Erythroblast (primary cell): ENCODE measurements around the gene NMBR.

Experiments
- GATA1 ChIP-seq: IDR thresholded peaks from 2 replicates; pipeline ENCODE4 v1.6.1; 2011; ENCODE audit warnings: low read depth, mild to moderate bottlenecking, control low read depth, low read length, moderate library complexity
- POLR2A ChIP-seq: IDR thresholded peaks from 2 replicates; pipeline ENCODE4 v1.6.1; 2011; ENCODE audit warnings: mild to moderate bottlenecking, low read length

DNA sequence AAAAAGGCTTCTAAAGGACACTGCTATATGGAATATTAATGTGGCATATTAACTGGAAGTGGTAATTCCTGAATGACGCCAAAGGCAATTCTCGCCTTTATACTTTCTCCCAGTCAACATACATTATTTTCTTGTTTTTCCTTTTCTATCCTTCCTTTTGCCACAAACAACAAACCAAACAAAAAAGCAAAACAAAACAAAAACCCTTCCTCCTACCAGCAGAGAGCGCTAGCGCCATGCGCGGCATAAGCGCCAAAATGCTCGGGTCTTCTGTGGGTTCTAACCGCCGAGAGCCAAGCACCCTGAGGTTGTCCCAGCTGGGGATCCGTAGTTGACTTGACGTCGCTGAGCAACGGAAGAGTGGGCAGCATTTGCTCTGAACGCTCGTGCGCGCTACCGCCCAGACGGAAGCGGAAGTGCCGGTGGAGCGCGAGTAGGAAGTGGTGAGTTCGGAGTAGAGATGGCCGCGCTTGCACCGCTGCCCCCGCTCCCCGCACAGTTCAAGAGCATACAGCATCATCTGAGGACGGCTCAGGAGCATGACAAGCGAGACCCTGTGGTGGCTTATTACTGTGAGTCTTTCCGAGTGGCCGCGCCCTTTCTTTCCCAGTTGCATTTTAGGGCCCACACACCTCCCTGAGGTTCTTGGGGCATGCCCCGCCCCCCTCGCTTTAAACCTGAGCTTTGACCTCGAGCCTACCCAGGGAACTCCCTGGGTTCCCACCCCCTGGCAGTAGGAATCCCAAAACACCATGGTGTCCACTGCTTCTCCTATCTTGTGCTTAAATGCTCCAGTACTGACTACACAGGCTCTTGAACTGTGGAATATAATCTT lies at the start of gene NMBR, which contains the start of gene VTA1:
- TF ChIP-seq POLR2A (peak; percentile 83), GATA1 (no peak)
